ENCODE measurements around the gene HBG2.
"Not testable (repeated sequence)": the region's sequence is repeated elsewhere in the genome, so short reads cannot be mapped to it uniquely, and the experiment has no call there.

The HBG2 gene

DNA sequence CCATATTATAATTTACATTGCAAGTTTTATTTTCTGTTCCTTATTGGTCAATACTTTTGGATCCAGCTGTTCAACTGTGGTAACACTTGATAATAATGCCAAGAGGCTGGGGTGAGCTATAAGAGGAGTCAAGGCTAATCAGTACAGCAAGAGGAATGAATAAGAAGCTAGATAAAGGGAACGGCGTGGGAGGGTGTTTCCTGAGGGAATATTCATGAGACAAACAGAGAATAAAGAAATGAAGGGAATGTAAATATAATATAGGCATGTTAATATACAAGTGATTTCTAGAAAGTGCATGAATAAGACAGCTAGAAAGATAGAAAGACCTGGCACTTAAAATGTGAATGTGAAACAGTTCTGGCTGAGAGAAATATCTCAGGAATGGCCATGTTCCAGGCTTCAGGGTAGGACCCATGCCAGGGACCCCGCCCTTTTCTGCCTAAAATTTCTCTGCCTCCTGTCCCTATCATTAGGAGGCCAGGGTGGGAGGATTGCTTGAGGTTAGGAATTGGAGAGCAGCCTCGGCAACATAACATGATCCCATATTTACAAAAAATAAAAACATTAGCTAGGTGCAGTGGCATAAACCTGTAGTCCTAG is 43.2 kb upstream of the HBG2 start:
- Histone ChIP-seq H3K27ac (no peak overlapping the region), H3K27me3 (no peaks in the 10 kb centered on the region), H3K4me1 (ENCODE audit: control insufficient read depth in 1 of 2, insufficient read depth in 1 of 2, low read depth in 1 of 2, low read length in 1 of 2) (no peaks in the 10 kb centered on the region), H3K9me3 (no peaks in the 10 kb centered on the region), H3K4me3 (ENCODE audit: low read depth in 1 of 2, low read length in 1 of 2) (no peak overlapping the region), H3K36me3 (no peaks in the 10 kb centered on the region)
- no peak for TF ChIP-seq CTCF (IDR thresholded peaks at IDR 0.05)

- H3K27me3 ChIP-seq; H3K27ac ChIP-seq; H3K36me3 ChIP-seq; H3K4me1 ChIP-seq (ENCODE audit: control insufficient read depth in 1 of 2, insufficient read depth in 1 of 2, low read depth in 1 of 2, low read length in 1 of 2); H3K9me3 ChIP-seq; H3K4me3 ChIP-seq (ENCODE audit: low read depth in 1 of 2, low read length in 1 of 2): not testable (repeated sequence)
These were observed 39.9 kb upstream of the HBG2 start for GRCh38 chr11:5294342-5294995.

DNA sequence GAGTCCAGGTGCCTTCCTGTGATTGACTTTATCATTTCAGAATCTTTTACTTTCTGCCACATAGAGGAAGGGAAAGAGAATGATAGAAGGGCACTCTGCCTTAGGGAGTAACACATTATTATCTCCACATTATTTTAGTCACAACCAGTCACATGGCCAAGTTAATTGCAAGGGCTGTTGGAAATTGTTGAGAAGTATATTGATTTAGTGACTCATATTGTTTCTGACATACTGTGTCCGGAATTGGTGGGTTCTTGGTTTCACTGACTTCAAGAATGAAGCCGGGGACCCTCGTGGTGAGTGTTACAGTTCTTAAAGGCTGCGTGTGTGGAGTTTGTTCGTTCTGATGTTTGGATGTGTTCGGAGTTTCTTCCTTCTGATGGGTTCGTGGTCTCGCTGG is 38.4 kb upstream of the HBG2 start:
- no peak for TF ChIP-seq CTCF (IDR thresholded peaks at IDR 0.05)
- Histone ChIP-seq H3K9me3 (no peaks in the 10 kb centered on the region), H3K27me3 (no peaks in the 10 kb centered on the region), H3K4me1 (ENCODE audit: control insufficient read depth in 1 of 2, insufficient read depth in 1 of 2, low read depth in 1 of 2, low read length in 1 of 2) (no peaks in the 10 kb centered on the region), H3K4me3 (ENCODE audit: low read depth in 1 of 2, low read length in 1 of 2) (no peak overlapping the region), H3K36me3 (no peaks in the 10 kb centered on the region), H3K27ac (no peak overlapping the region)

- TF ChIP-seq CTCF (IDR thresholded peaks at IDR 0.05) = no peak
- Histone ChIP-seq H3K4me3 (ENCODE audit: low read depth in 1 of 2, low read length in 1 of 2) (no peak overlapping the region), H3K4me1 (ENCODE audit: control insufficient read depth in 1 of 2, insufficient read depth in 1 of 2, low read depth in 1 of 2, low read length in 1 of 2) (no peaks in the 10 kb centered on the region), H3K27me3 (no peaks in the 10 kb centered on the region), H3K36me3 (no peaks in the 10 kb centered on the region), H3K9me3 (no peaks in the 10 kb centered on the region), H3K27ac (no peak overlapping the region)
These were observed 36.7 kb upstream of the HBG2 start for GRCh38 chr11:5291207-5291838.

DNA sequence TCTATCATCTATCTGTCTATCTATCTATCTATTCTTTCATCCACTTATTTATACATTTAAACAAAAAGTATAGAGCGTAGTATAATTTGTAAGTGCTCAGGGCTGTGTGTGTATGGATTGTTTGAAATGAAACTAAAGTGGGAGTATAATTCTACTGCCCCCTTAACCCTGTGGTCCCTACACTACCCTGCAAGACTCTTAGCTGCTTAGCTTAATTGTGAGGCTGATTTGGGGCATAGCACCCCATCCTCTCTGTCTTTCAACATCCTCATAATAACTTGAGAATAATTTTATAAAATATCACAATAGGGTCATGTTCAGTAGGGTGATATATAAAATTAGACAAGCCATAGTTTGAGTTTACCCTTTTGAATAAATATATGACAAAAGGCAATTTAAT is 35.5 kb upstream of the HBG2 start:
- H3K27ac ChIP-seq = no peak overlapping the region
- H3K4me3 ChIP-seq (ENCODE audit: low read depth in 1 of 2, low read length in 1 of 2) = no peak overlapping the region
- H3K4me1 ChIP-seq (ENCODE audit: control insufficient read depth in 1 of 2, insufficient read depth in 1 of 2, low read depth in 1 of 2, low read length in 1 of 2) = no peaks in the 10 kb centered on the region
- no peak for TF ChIP-seq CTCF (IDR thresholded peaks at IDR 0.05)
- no peaks in the 10 kb centered on the region for H3K36me3 ChIP-seq
- H3K9me3 ChIP-seq = no peaks in the 10 kb centered on the region
- H3K27me3 ChIP-seq = no peaks in the 10 kb centered on the region

DNA sequence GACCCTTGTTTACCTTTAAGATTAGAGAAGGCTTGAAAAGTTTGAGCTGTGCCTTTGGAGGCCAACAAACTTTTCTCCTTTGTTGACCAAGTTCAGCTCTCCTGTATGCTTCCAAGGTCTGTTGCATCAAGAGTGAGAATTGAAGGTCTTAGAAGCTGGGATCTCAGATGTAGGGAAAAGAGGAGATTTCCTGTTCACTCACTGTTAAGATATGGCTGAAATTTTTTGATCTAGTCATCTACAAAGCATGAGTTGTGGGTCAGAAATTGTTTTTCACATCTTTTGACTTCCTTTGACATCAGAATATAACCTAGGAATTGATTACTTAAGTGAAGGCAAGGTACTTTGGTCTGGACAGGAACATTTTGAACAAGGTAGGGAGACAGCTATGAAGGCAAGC is 35.1 kb upstream of the HBG2 start:
- H3K9me3 ChIP-seq = no peaks in the 10 kb centered on the region
- H3K4me1 ChIP-seq (ENCODE audit: control insufficient read depth in 1 of 2, insufficient read depth in 1 of 2, low read depth in 1 of 2, low read length in 1 of 2) = no peaks in the 10 kb centered on the region
- TF ChIP-seq CTCF (IDR thresholded peaks at IDR 0.05) = no peak
- H3K36me3 ChIP-seq = no peaks in the 10 kb centered on the region
- no peaks in the 10 kb centered on the region for H3K27me3 ChIP-seq
- H3K4me3 ChIP-seq (ENCODE audit: low read depth in 1 of 2, low read length in 1 of 2) = no peak overlapping the region
- H3K27ac ChIP-seq = no peak overlapping the region

Measured in neutrophil (primary cell).